Measurements from ENCODE around the gene MTA3.

Gene MTA3

GRCh38 chr2:42765686-42766085 lies 197.3 kb downstream of the MTA3 start:
- no peak for DNase-seq

- no peak for DNase-seq
Measured at GRCh38 chr2:42767080-42767898, 198.9 kb downstream of the MTA3 start.

GRCh38 chr2:42767899-42768705 lies 199.7 kb downstream of the MTA3 start:
- no peak for DNase-seq

GRCh38 chr2:42768706-42769256 lies 200.3 kb downstream of the MTA3 start:
- DNase-seq: no peak

GRCh38 chr2:42769583-42770287 lies 201.3 kb downstream of the MTA3 start:
- DNase-seq: no peak

- DNase-seq: no peak
Measured at GRCh38 chr2:42770288-42771131, 202.1 kb downstream of the MTA3 start.

GRCh38 chr2:42771546-42772153 lies 203.2 kb downstream of the MTA3 start:
- no peak for DNase-seq

- DNase-seq: no peak
Measured at GRCh38 chr2:42775186-42775585, 206.8 kb downstream of the MTA3 start.

GRCh38 chr2:42775810-42776209 lies 207.4 kb downstream of the MTA3 start:
- DNase-seq: no peak

- no peak for DNase-seq
Measured at GRCh38 chr2:42777883-42778805, 209.7 kb downstream of the MTA3 start.

- DNase-seq: no peak
Measured at GRCh38 chr2:42781181-42781580, 212.7 kb downstream of the MTA3 start.

- no peak for DNase-seq
Measured at GRCh38 chr2:42783511-42783910, 215.1 kb downstream of the MTA3 start.

- DNase-seq: no peak
Measured at GRCh38 chr2:42784204-42784880, 215.9 kb downstream of the MTA3 start.

GRCh38 chr2:42786561-42787345 lies 218.3 kb downstream of the MTA3 start:
- no peak for DNase-seq

GRCh38 chr2:42787424-42787787 lies 219.0 kb downstream of the MTA3 start:
- DNase-seq: no peak

- no peak for DNase-seq
Measured at GRCh38 chr2:42787788-42788477, 219.5 kb downstream of the MTA3 start.

GRCh38 chr2:42788478-42788793 lies 220.0 kb downstream of the MTA3 start:
- DNase-seq: no peak

GRCh38 chr2:42788882-42789281 lies 220.4 kb downstream of the MTA3 start:
- no peak for DNase-seq

GRCh38 chr2:42789751-42790150 lies 221.3 kb downstream of the MTA3 start:
- DNase-seq: no peak

Measured in left hindlimb (tissue), 1 donor.